H1 (cell line): Measurements from ENCODE around the gene PROK2. TPM values are rescaled to one million over a fixed set of nuclear protein-coding genes. Genes with fewer than 3 reads are reported as not detected.
A peak's percentile ranks its signal among the peaks of the same experiment; 100 is the strongest.

Source experiments
- CTCF ChIA-PET: fragments of 300-600 bp; sonication (Branson Sonifier 250); formaldehyde crosslinking; loops from one replicate; lab custom pipeline; 2021; ENCODE audit not compliant: partially characterized antibody; lab: Charles Lee
- POLR2A ChIA-PET: fragments of 300-600 bp; sonication (Branson Sonifier 250); formaldehyde crosslinking; loops from one replicate; lab custom pipeline; 2021; ENCODE audit warnings: inconsistent platforms; ENCODE audit not compliant: partially characterized antibody; lab: Charles Lee
- DNase-seq, 2 experiments: peaks; one replicate each; pipeline versions ENCODE4 v3.0.0 to v3.0.0-alpha.2; 2010 to 2022; ENCODE audit warnings: low spot score in 2 of 2, low read depth in 1 of 2, mixed read lengths in 1 of 2
- FAIRE-seq: peaks from 2 replicates; lab custom pipeline; 2011; peaks lifted over from hg19 to GRCh38; lab: Jason Lieb, UNC
- H2AFZ ChIP-seq: 2 replicates; pipeline ENCODE4 v1.8.1; 2012; ENCODE audit warnings: low read length, inconsistent platforms
- H2AK5ac ChIP-seq: 2 replicates; pipeline ENCODE4 v1.6.1; 2013; ENCODE audit warnings: low read depth, low read length
- H2BK120ac ChIP-seq: replicated peaks from 2 replicates; pipeline ENCODE3; 2013; ENCODE audit warnings: low read depth, low read length, inconsistent platforms
- H2BK12ac ChIP-seq: 2 replicates; pipeline ENCODE4 v1.6.1; 2013; ENCODE audit warnings: low read depth, low read length
- H2BK15ac ChIP-seq: 2 replicates; pipeline ENCODE4 v1.6.1; 2013; ENCODE audit warnings: low read length
- H2BK20ac ChIP-seq: 2 replicates; pipeline ENCODE4 v1.6.1; 2013; ENCODE audit warnings: low read length
- H2BK5ac ChIP-seq: 2 replicates; pipeline ENCODE4 v1.6.1; 2013; ENCODE audit warnings: low read depth, low read length
- H3K14ac ChIP-seq: 2 replicates; pipeline ENCODE4 v1.6.1; 2013; ENCODE audit warnings: inconsistent platforms; ENCODE audit not compliant: insufficient read length
- H3K18ac ChIP-seq: 2 replicates; pipeline ENCODE4 v1.6.1; 2013; ENCODE audit warnings: low read length; ENCODE audit errors: extremely low read depth
- H3K23ac ChIP-seq: 2 replicates; pipeline ENCODE4 v1.6.1; 2013; ENCODE audit warnings: inconsistent platforms; ENCODE audit not compliant: insufficient read length
- H3K23me2 ChIP-seq: 2 replicates; pipeline ENCODE4 v1.6.1; 2013; ENCODE audit warnings: low read depth, low read length
- H3K27ac ChIP-seq: 2 replicates; pipeline ENCODE4 v1.6.1; 2011; ENCODE audit warnings: low read depth, low read length, inconsistent platforms
- H3K27me3 ChIP-seq, 4 experiments: replicated peaks in 1 of 4; 1 replicate in 1 of 4; 2 replicates in 3 of 4; pipeline versions ENCODE4 v1.6.1 to v1.8.1; 2011 to 2013; ENCODE audit warnings: low read length in 3 of 4, mild to moderate bottlenecking in 3 of 4, inconsistent platforms in 2 of 4, mixed read lengths in 2 of 4, moderate library complexity in 1 of 4; ENCODE audit not compliant: control insufficient read depth in 3 of 4, insufficient read depth in 3 of 4; ENCODE audit errors: extremely low read depth in 1 of 4
- H3K36me3 ChIP-seq, 4 experiments: 2 replicates each; pipeline versions ENCODE4 v1.6.1 to v1.8.1; 2011 to 2013; ENCODE audit warnings: mild to moderate bottlenecking in 4 of 4, low read length in 3 of 4, moderate library complexity in 2 of 4, control low read depth in 1 of 4, inconsistent platforms in 1 of 4; ENCODE audit not compliant: insufficient read depth in 4 of 4, control insufficient read depth in 2 of 4
- H3K4ac ChIP-seq: replicated peaks from 2 replicates; pipeline ENCODE3; 2013; ENCODE audit warnings: low read length, low read depth, mixed read lengths, inconsistent platforms; ENCODE audit not compliant: insufficient read length
- H3K4me1 ChIP-seq, 4 experiments: replicated peaks in 1 of 4; 1 replicate in 1 of 4; 2 replicates in 3 of 4; pipeline versions ENCODE4 v1.6.1 to v1.8.1; 2011 to 2013; ENCODE audit warnings: low read length in 3 of 4, inconsistent platforms in 2 of 4, mixed read lengths in 1 of 4; ENCODE audit not compliant: insufficient read depth in 4 of 4, control insufficient read depth in 3 of 4
- H3K4me2 ChIP-seq, 2 experiments: 2 replicates each; pipeline versions ENCODE4 v1.6.1 to v1.8.1; 2011 to 2013; ENCODE audit warnings: low read depth in 2 of 2, low read length in 2 of 2, control low read depth in 1 of 2, inconsistent platforms in 1 of 2, mild to moderate bottlenecking in 1 of 2; ENCODE audit not compliant: insufficient read depth in 1 of 2
- H3K4me3 ChIP-seq, 4 experiments: fragments of 200-600, 300-600 bp in 1 of 4; sonication (generic), shearing (Covaris generic), sonication (Bioruptor Twin) in 1 of 4; 2 replicates each; pipeline versions ENCODE4 v1.5.1 to v1.8.1; 2011 to 2016; ENCODE audit warnings: low read length in 4 of 4, low read depth in 3 of 4, control low read depth in 2 of 4, inconsistent platforms in 2 of 4, mild to moderate bottlenecking in 2 of 4, mixed read lengths in 1 of 4, moderate library complexity in 1 of 4; ENCODE audit not compliant: insufficient read depth in 2 of 4; ENCODE audit errors: extremely low read depth in 1 of 4
- H3K56ac ChIP-seq: replicated peaks from 2 replicates; pipeline ENCODE3; 2013; ENCODE audit warnings: low read depth, mild to moderate bottlenecking, mixed read lengths, low read length, inconsistent platforms; ENCODE audit not compliant: insufficient read length
- H3K79me1 ChIP-seq: 2 replicates; pipeline ENCODE4 v1.6.1; 2013; ENCODE audit warnings: low read depth, low read length, control low read depth
- H3K79me2 ChIP-seq, 2 experiments: 2 replicates each; pipeline versions ENCODE4 v1.6.1 to v1.8.1; 2012 to 2013; ENCODE audit warnings: low read length in 2 of 2, mild to moderate bottlenecking in 2 of 2, inconsistent platforms in 1 of 2; ENCODE audit not compliant: insufficient read depth in 2 of 2, control insufficient read depth in 1 of 2
- H3K9ac ChIP-seq, 4 experiments: replicated peaks in 1 of 4; 1 replicate in 1 of 4; 2 replicates in 3 of 4; pipeline versions ENCODE4 v1.6.1 to v1.8.1; 2011 to 2013; ENCODE audit warnings: low read depth in 3 of 4, low read length in 3 of 4, control low read depth in 2 of 4, mild to moderate bottlenecking in 2 of 4, moderate library complexity in 2 of 4, inconsistent platforms in 1 of 4; ENCODE audit errors: extremely low read depth in 1 of 4
- H3K9me3 ChIP-seq, 2 experiments: 2 replicates each; pipeline versions ENCODE4 v1.6.1 to v1.8.1; 2012 to 2013; ENCODE audit warnings: mild to moderate bottlenecking in 2 of 2, moderate library complexity in 2 of 2, control low read depth in 1 of 2, inconsistent platforms in 1 of 2, low read depth in 1 of 2, low read length in 1 of 2, mixed read lengths in 1 of 2; ENCODE audit not compliant: insufficient read depth in 2 of 2
- H4K20me1 ChIP-seq, 2 experiments: replicated peaks in 1 of 2; 2 replicates each; pipeline versions ENCODE3 to v1.8.1; 2011 to 2013; ENCODE audit warnings: inconsistent platforms in 2 of 2, low read length in 2 of 2, mild to moderate bottlenecking in 1 of 2; ENCODE audit not compliant: insufficient read depth in 2 of 2, control insufficient read depth in 1 of 2
- H4K5ac ChIP-seq: 2 replicates; pipeline ENCODE4 v1.6.1; 2013; ENCODE audit warnings: low read length, low read depth, mixed read lengths, inconsistent platforms; ENCODE audit not compliant: insufficient read length
- H4K8ac ChIP-seq: 2 replicates; pipeline ENCODE4 v1.8.0; 2013; ENCODE audit warnings: mild to moderate bottlenecking, moderate library complexity, low read length, inconsistent platforms; ENCODE audit not compliant: insufficient read depth; ENCODE audit errors: extremely low read depth
- H4K91ac ChIP-seq: replicated peaks from 2 replicates; pipeline ENCODE3; 2013; ENCODE audit warnings: low read length, mixed read lengths, inconsistent platforms; ENCODE audit not compliant: insufficient read length
- BCL11A ChIP-seq, 2 experiments: IDR thresholded peaks; one replicate each; pipeline ENCODE4 v1.6.1; 2011; ENCODE audit warnings: low read depth in 2 of 2, low read length in 2 of 2, mild to moderate bottlenecking in 2 of 2
- CBX5 ChIP-seq: fragments of 300-800, 300-1000 bp; sonication (generic); IDR thresholded peaks from 2 replicates; pipeline ENCODE4 v1.7.1; 2016; ENCODE audit warnings: antibody characterized with exemption, low read length, low read depth
- HDAC6 ChIP-seq: IDR thresholded peaks from one replicate; pipeline ENCODE4 v1.7.1; 2012; ENCODE audit warnings: low read depth, mild to moderate bottlenecking, inconsistent platforms, low read length, moderate library complexity
- POLR2A ChIP-seq, 2 experiments: IDR thresholded peaks; 1 replicate in 1 of 2; 2 replicates in 1 of 2; pipeline ENCODE4 v1.6.1; 2011; ENCODE audit warnings: low read depth in 2 of 2, low read length in 2 of 2, mild to moderate bottlenecking in 2 of 2; ENCODE audit errors: control extremely low read depth in 1 of 2
- SRF ChIP-seq: IDR thresholded peaks from 2 replicates; pipeline ENCODE4 v1.6.1; 2011; ENCODE audit warnings: mild to moderate bottlenecking, low read depth, low read length, moderate library complexity
- SUZ12 ChIP-seq: fragments of 200-600 bp; sonication (generic); IDR thresholded peaks from 2 replicates; pipeline ENCODE4 v1.6.1; 2012; ENCODE audit warnings: mild to moderate bottlenecking, inconsistent platforms, low read length, moderate library complexity, mixed read lengths
- TAF7 ChIP-seq: optimal IDR thresholded peaks from 2 replicates; pipeline ENCODE3; 2011; ENCODE audit warnings: low read depth, mild to moderate bottlenecking, inconsistent platforms, low read length, moderate library complexity, borderline replicate concordance
- WGBS, 2 experiments: shearing (Covaris generic) in 1 of 2; methylation state at CpG; one replicate each; pipeline versions ENCODE4 v1.1.6 to v1.1.7; 2013 to 2015; ENCODE audit warnings: low lambda C conversion rate in 2 of 2, mixed read lengths in 2 of 2, inconsistent platforms in 1 of 2, low coverage in 1 of 2, missing lambda C conversion rate in 1 of 2; ENCODE audit not compliant: insufficient replicate concordance in 2 of 2, insufficient coverage in 1 of 2, insufficient read length in 1 of 2; ENCODE audit errors: extremely low coverage in 1 of 2, missing lambda C conversion rate in 1 of 2; 5-methylcytosine and 5-hydroxymethylcytosine counted together
- polyA plus RNA-seq, 7 experiments: library from polyadenylated mRNA; depleted of rRNA in 3 of 7; stranded (reverse) in 5 of 7; unstranded in 2 of 7; fragments of >200 nt in 5 of 7; fragments of 200-250 nt in 2 of 7; gene quantifications; 1 replicate in 5 of 7; 2 replicates in 1 of 7; 4 replicates in 1 of 7; pipeline versions ENCODE4 v1.2.1 to v1.2.3, GENCODE V29; 2011 to 2013; ENCODE audit warnings: missing spikeins in 2 of 7, mixed read lengths in 2 of 7
- total RNA-seq: library from RNA; stranded (reverse); fragmentation: NEBNext Ultra II Directional; extraction: Animal tissue kit (Norgen Biotek cat#: 25700); gene quantifications from 2 replicates; pipeline ENCODE4 v1.2.1, GENCODE V29; 2021

Gene PROK2
- total and polyA plus RNA-seq, 2 of the 8 experiments (the other 6 are each of a cell fraction or from before 2014, with no cell fraction given): 0.50 to 1.8 TPM

GRCh38 chr3:71787851-71788405, 3.0 kb upstream of the PROK2 start:
- no peak overlapping the region for H4K8ac ChIP-seq
- no peak overlapping the region for H2BK20ac ChIP-seq
- peaks cover 7% of the 10 kb centered on the region; the same call in 1 of the 2 replicates for H3K23me2 ChIP-seq
- ChIA-PET CTCF (interaction anchor here (1.3 kb wide), 1 partner anchor 14 kb away, joined by 3 read pairs; no protein-coding TSS in a partner anchor), POLR2A (no interaction called here)
- no peak overlapping the region for H3K4me3 ChIP-seq
- H3K56ac ChIP-seq: no peak overlapping the region
- H4K91ac ChIP-seq: no peak overlapping the region
- no peak for FAIRE-seq
- no peak overlapping the region for H4K5ac ChIP-seq
- H3K27ac ChIP-seq: no peak overlapping the region
- no peak overlapping the region for H3K18ac ChIP-seq
- no peak overlapping the region for H3K23ac ChIP-seq
- H3K9me3 ChIP-seq: no peaks in the 10 kb centered on the region
- H2BK5ac ChIP-seq: no peak overlapping the region
- no peaks in the 10 kb centered on the region for H3K79me2 ChIP-seq
- H2BK120ac ChIP-seq: no peak overlapping the region
- H3K4me2 ChIP-seq: no peak overlapping the region
- H3K4me1 ChIP-seq: peaks cover 0 to 9% (median 6%) of the 10 kb centered on the region in 4 experiments; a peak in 4 of 7 replicates
- no peak overlapping the region for H2AFZ ChIP-seq
- no peaks in the 10 kb centered on the region for H4K20me1 ChIP-seq
- WGBS, 2 experiments: 78% methylated on average over 7 of the region's 7 CpGs; no CpG with 5 or more reads in 1 of the 2 experiments
- no peak overlapping the region for H3K14ac ChIP-seq
- no peaks in the 10 kb centered on the region for H3K79me1 ChIP-seq
- no peaks in the 10 kb centered on the region for H3K36me3 ChIP-seq
- H2AK5ac ChIP-seq: no peak overlapping the region
- no peak overlapping the region for H2BK12ac ChIP-seq
- 0 out of 2 replicates have a peak overlapping the region, but pooled peaks have one; percentile 40 for H2BK15ac ChIP-seq
- no peak overlapping the region for H3K9ac ChIP-seq
- DNase-seq: no peak
- H3K27me3 ChIP-seq: peaks cover 19 to 50% (median 34%) of the 10 kb centered on the region in 4 experiments
- TF ChIP-seq TAF7: no peak
- no peak for TF ChIP-seq BCL11A (IDR thresholded peaks at IDR 0.05; ENCODE audit: low read depth in 2 of 2, low read length in 2 of 2)
- peak; percentile 66; the same call in 1 of the 2 replicates for TF ChIP-seq SRF
- TF ChIP-seq HDAC6: no peak
- no peak for TF ChIP-seq POLR2A (IDR thresholded peaks at IDR 0.05; ENCODE audit: control extremely low read depth in 1 of 2, low read depth in 2 of 2, low read length in 2 of 2)
- TF ChIP-seq CBX5: no peak
- TF ChIP-seq SUZ12: no peak
- TF ChIP-seq, all 59 proteins: peak for 1
- H3K4ac ChIP-seq: no peak overlapping the region
